ENCODE data around the gene LIMCH1.

LIMCH1 gene

GRCh38 chr4:41749631-41750039, 211.7 kb downstream of the LIMCH1 start:
- Histone ChIP-seq H3K27ac (ENCODE audit: insufficient read depth, low read length, poor library complexity, severe bottlenecking) (no peak overlapping the region), H3K36me3 (ENCODE audit: control insufficient read depth, insufficient read depth, low read length) (no peaks in the 10 kb centered on the region), H3K4me1 (ENCODE audit: control insufficient read depth, insufficient read depth, low read length, poor library complexity, severe bottlenecking) (no peaks in the 10 kb centered on the region), H3K4me3 (ENCODE audit: insufficient read depth, low read depth, low read length, poor library complexity, severe bottlenecking) (no peak overlapping the region), H3K9me3 (ENCODE audit: control insufficient read depth, low read length) (no peaks in the 10 kb centered on the region), H3K27me3 (replicated peaks; ENCODE audit: control insufficient read depth, insufficient read depth, low read length, poor library complexity, severe bottlenecking) (peaks cover 13% of the 10 kb centered on the region)
- no peak for DNase-seq
